ENCODE results near the gene GPC6. TPM values are rescaled to one million over a fixed set of nuclear protein-coding genes. Genes with fewer than 3 reads are reported as not detected.

Gene GPC6
- total RNA-seq, 1 donor from 2014 or later = 42.9 TPM

DNA sequence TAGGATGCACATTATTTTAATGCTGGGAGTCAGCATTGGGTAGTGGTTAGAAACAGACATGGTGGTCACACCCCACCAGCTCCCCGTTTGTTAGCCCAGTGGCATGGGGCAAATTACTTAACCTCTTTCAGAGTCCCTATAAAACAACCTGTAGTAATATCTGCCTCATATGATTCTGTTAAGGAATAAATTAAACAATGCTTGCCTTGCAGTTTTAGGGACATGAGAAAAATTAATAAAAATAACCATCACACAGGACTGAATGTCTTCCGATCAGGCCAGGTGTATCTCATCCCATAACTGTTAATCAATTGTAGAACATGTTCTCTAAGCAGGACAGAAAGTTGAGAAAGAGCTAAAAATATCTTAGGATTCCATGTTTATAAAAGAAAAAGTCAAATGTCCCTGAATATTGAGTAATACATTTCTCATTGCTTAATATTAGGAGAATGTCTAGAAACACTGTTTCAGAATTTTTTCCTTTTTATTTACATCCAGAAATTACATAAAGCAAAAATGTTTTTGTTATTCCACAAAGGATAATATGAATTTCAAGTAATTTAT is 196.5 kb downstream of the GPC6 start:
- no peak overlapping the region for H3K4me3 ChIP-seq
- H3K9me3 Mint-ChIP-seq = peaks cover 8% of the 10 kb centered on the region
- H3K27me3 Mint-ChIP-seq (ENCODE audit: insufficient read depth, low read depth) = no peaks in the 10 kb centered on the region
- TF ChIP-seq CTCF (IDR thresholded peaks at IDR 0.05) (no peak), EZH2 (IDR thresholded peaks at IDR 0.05) (no peak), EZH2phosphoT487 (IDR thresholded peaks at IDR 0.05) (no peak)
- H3K79me2 ChIP-seq (ENCODE audit: low read depth) = no peaks in the 10 kb centered on the region
- H3K36me3 Mint-ChIP-seq = no peaks in the 10 kb centered on the region
- H3K4me3 Mint-ChIP-seq = no peak overlapping the region
- H3K36me3 ChIP-seq = no peaks in the 10 kb centered on the region
- H2AFZ ChIP-seq (replicated peaks) = no peak overlapping the region
- peaks cover 14% of the 10 kb centered on the region for H3F3A ChIP-seq (ENCODE audit: low read depth)
- H3K27ac ChIP-seq = no peak overlapping the region
- H3K9ac ChIP-seq = no peak overlapping the region
- H3K27me3 ChIP-seq = no peaks in the 10 kb centered on the region
- DNase-seq (ENCODE audit: low spot score) = no peak
- H3K9me3 ChIP-seq (ENCODE audit: low read depth) = no peaks in the 10 kb centered on the region
- no peak overlapping the region for H3K4me2 ChIP-seq
- H3K4me1 Mint-ChIP-seq = peaks cover 11% of the 10 kb centered on the region
- no peaks in the 10 kb centered on the region for H4K20me1 ChIP-seq (ENCODE audit: low read depth)
- no peak overlapping the region for H3K27ac Mint-ChIP-seq
- peaks cover 6% of the 10 kb centered on the region for H3K4me1 ChIP-seq

- Mint-ChIP-seq H3K36me3 (no peaks in the 10 kb centered on the region), H3K27me3 (ENCODE audit: insufficient read depth, low read depth) (no peaks in the 10 kb centered on the region), H3K27ac (no peak overlapping the region), H3K9me3 (peaks cover 6% of the 10 kb centered on the region), H3K4me3 (no peak overlapping the region), H3K4me1 (peaks cover 6% of the 10 kb centered on the region)
- no peak for DNase-seq (ENCODE audit: low spot score)
- no peaks in the 10 kb centered on the region for H3K36me3 ChIP-seq
- no peaks in the 10 kb centered on the region for H3K79me2 ChIP-seq (ENCODE audit: low read depth)
- H4K20me1 ChIP-seq (ENCODE audit: low read depth) = no peaks in the 10 kb centered on the region
- TF ChIP-seq EZH2 (IDR thresholded peaks at IDR 0.05) (no peak), CTCF (IDR thresholded peaks at IDR 0.05) (no peak), EZH2phosphoT487 (IDR thresholded peaks at IDR 0.05) (no peak)
- H3K9ac ChIP-seq = no peak overlapping the region
- no peak overlapping the region for H3K4me3 ChIP-seq
- no peaks in the 10 kb centered on the region for H3K27me3 ChIP-seq
- peaks cover under 1% of the 10 kb centered on the region for H3K4me1 ChIP-seq
- H3K4me2 ChIP-seq = no peak overlapping the region
- H3F3A ChIP-seq (ENCODE audit: low read depth) = no peaks in the 10 kb centered on the region
- no peaks in the 10 kb centered on the region for H3K9me3 ChIP-seq (ENCODE audit: low read depth)
- H2AFZ ChIP-seq (replicated peaks) = no peak overlapping the region
- H3K27ac ChIP-seq = no peak overlapping the region
These were observed 198.8 kb downstream of the GPC6 start for GRCh38 chr13:93425411-93425810.

DNA sequence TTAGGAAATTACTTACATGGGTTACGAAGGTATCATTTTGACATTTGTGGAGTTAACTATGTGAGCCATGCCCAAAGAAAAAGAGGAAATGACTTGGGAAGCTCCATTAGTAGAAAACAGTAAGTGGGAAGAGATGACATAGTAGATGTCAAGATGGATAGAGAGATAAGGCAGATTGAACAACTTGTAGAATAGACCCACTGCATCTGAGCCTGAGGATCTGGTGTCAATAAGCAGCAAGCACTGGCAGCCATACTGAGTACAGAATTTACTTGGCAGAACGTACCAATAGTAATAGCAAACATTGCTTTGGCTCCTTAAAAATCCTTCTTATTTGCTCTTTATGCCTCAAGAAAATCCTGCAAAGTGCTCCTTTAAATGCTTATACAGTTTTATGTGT is 203.8 kb downstream of the GPC6 start:
- H3K9me3 ChIP-seq (ENCODE audit: low read depth) = no peaks in the 10 kb centered on the region
- H3K27me3 Mint-ChIP-seq (ENCODE audit: insufficient read depth, low read depth) = no peaks in the 10 kb centered on the region
- TF ChIP-seq EZH2phosphoT487 (IDR thresholded peaks at IDR 0.05) (no peak), EZH2 (IDR thresholded peaks at IDR 0.05) (no peak), CTCF (IDR thresholded peaks at IDR 0.05) (no peak)
- H3K9ac ChIP-seq = no peak overlapping the region
- peaks cover 2% of the 10 kb centered on the region for H3K4me1 Mint-ChIP-seq
- no peaks in the 10 kb centered on the region for H3K27me3 ChIP-seq
- H3K4me1 ChIP-seq = peaks cover 3% of the 10 kb centered on the region
- H3K27ac Mint-ChIP-seq = no peak overlapping the region
- H3F3A ChIP-seq (ENCODE audit: low read depth) = no peaks in the 10 kb centered on the region
- H3K27ac ChIP-seq = no peak overlapping the region
- H3K4me3 ChIP-seq = no peak overlapping the region
- H3K36me3 ChIP-seq = no peaks in the 10 kb centered on the region
- H4K20me1 ChIP-seq (ENCODE audit: low read depth) = no peaks in the 10 kb centered on the region
- no peak overlapping the region for H2AFZ ChIP-seq (replicated peaks)
- no peak for DNase-seq (ENCODE audit: low spot score)
- H3K4me3 Mint-ChIP-seq = no peak overlapping the region
- no peaks in the 10 kb centered on the region for H3K79me2 ChIP-seq (ENCODE audit: low read depth)
- H3K36me3 Mint-ChIP-seq = no peaks in the 10 kb centered on the region
- H3K9me3 Mint-ChIP-seq = peaks cover 4% of the 10 kb centered on the region
- no peak overlapping the region for H3K4me2 ChIP-seq

All from neural progenitor cell (in vitro differentiated cells).